Measurements from ENCODE around the gene TRIM28. TPM values are rescaled to one million over a fixed set of nuclear protein-coding genes. Genes with fewer than 3 reads are reported as not detected.

Gene TRIM28
- total RNA-seq, 1 experiment from 2014 or later = 1,221 TPM

GRCh38 chr19:58568453-58569130 lies 24.7 kb downstream of the TRIM28 start:
- H3K9me3 Mint-ChIP-seq = no peaks in the 10 kb centered on the region
- no peak overlapping the region for H3K27ac Mint-ChIP-seq
- TF ChIP-seq PRRX2 (CRISPR knock-in tag; IDR thresholded peaks at IDR 0.05) = no peak
- no peak for TF ChIP-seq OVOL2 (CRISPR knock-in tag; IDR thresholded peaks at IDR 0.05; ENCODE audit: borderline replicate concordance)
- no peak for TF ChIP-seq ESRRA (CRISPR knock-in tag; IDR thresholded peaks at IDR 0.05; ENCODE audit: borderline replicate concordance)
- no peak for TF ChIP-seq IRF2 (CRISPR knock-in tag; IDR thresholded peaks at IDR 0.05; ENCODE audit: borderline replicate concordance, low read depth)
- no peak for TF ChIP-seq ZNF232 (CRISPR knock-in tag; IDR thresholded peaks at IDR 0.05)
- TF ChIP-seq NFE2L1 (CRISPR knock-in tag; IDR thresholded peaks at IDR 0.05) = no peak
- peaks cover 15% of the 10 kb centered on the region; the same call in 1 of the 2 replicates for H3K36me3 Mint-ChIP-seq
- POLR2A ChIA-PET = no interaction called here
- CTCF ChIA-PET = interaction anchor here (1.2 kb wide), 1 partner anchor 12 kb away, joined by 3 read pairs; no protein-coding TSS in a partner anchor
- H3K4me1 Mint-ChIP-seq = peaks cover 13% of the 10 kb centered on the region
- no peak overlapping the region for H3K4me3 Mint-ChIP-seq
- peaks cover 15% of the 10 kb centered on the region for H3K27me3 Mint-ChIP-seq (ENCODE audit: low read depth)
- ATAC-seq (no peak), DNase-seq (ENCODE audit: low spot score) (no peak)

- Mint-ChIP-seq H3K27me3 (ENCODE audit: low read depth) (peaks cover 7% of the 10 kb centered on the region), H3K36me3 (peaks cover 15% of the 10 kb centered on the region; the same call in 1 of the 2 replicates), H3K27ac (no peak overlapping the region), H3K4me3 (no peak overlapping the region; the same call in 1 of the 2 replicates), H3K9me3 (no peaks in the 10 kb centered on the region), H3K4me1 (peaks cover 14% of the 10 kb centered on the region)
- DNase-seq (ENCODE audit: low spot score) (peak; percentile 5), ATAC-seq (no peak)
- CTCF ChIA-PET = no interaction called here
- POLR2A ChIA-PET = no interaction called here
- TF ChIP-seq CBFB (CRISPR knock-in tag; IDR thresholded peaks at IDR 0.05; ENCODE audit: low read depth) (no peak), RELA (CRISPR knock-in tag; IDR thresholded peaks at IDR 0.05; ENCODE audit: borderline replicate concordance) (no peak), USF2 (CRISPR knock-in tag; IDR thresholded peaks at IDR 0.05) (no peak)
Measured at GRCh38 chr19:58569191-58569942, 25.5 kb downstream of the TRIM28 start.

- H3K9me3 Mint-ChIP-seq = no peaks in the 10 kb centered on the region
- peaks cover 14% of the 10 kb centered on the region for H3K4me1 Mint-ChIP-seq
- ATAC-seq = no peak
- TF ChIP-seq AR (CRISPR knock-in tag; IDR thresholded peaks at IDR 0.05) (no peak), ZNF671 (CRISPR knock-in tag; IDR thresholded peaks at IDR 0.05) (no peak), NFYB (CRISPR knock-in tag; conservative IDR thresholded peaks at IDR 0.05; ENCODE audit: low read depth) (no peak), E2F1 (CRISPR knock-in tag; IDR thresholded peaks at IDR 0.05) (no peak), CREM (CRISPR knock-in tag; IDR thresholded peaks at IDR 0.05) (no peak), FOXP1 (CRISPR knock-in tag; IDR thresholded peaks at IDR 0.05; ENCODE audit: borderline replicate concordance) (no peak), ZNF138 (CRISPR knock-in tag; conservative IDR thresholded peaks at IDR 0.05) (no peak), ESRRA (CRISPR knock-in tag; IDR thresholded peaks at IDR 0.05; ENCODE audit: borderline replicate concordance) (no peak), ZNF512 (CRISPR knock-in tag; IDR thresholded peaks at IDR 0.05; ENCODE audit: borderline replicate concordance) (no peak), SMAD4 (CRISPR knock-in tag; IDR thresholded peaks at IDR 0.05) (no peak), CREB1 (CRISPR knock-in tag; IDR thresholded peaks at IDR 0.05) (no peak), HMGA2 (CRISPR knock-in tag; IDR thresholded peaks at IDR 0.05) (no peak), ZSCAN18 (CRISPR knock-in tag; IDR thresholded peaks at IDR 0.05) (no peak), SOX15 (CRISPR knock-in tag; IDR thresholded peaks at IDR 0.05) (no peak), EMX1 (CRISPR knock-in tag; IDR thresholded peaks at IDR 0.05) (no peak)
Measured at GRCh38 chr19:58569943-58570670, 26.2 kb downstream of the TRIM28 start.

More at GRCh38 chr19:58569943-58570670, 26.2 kb downstream of the TRIM28 start:
- no peak overlapping the region for H3K27ac Mint-ChIP-seq
- ChIA-PET CTCF (interaction anchor here (0.8 kb wide), 1 partner anchor 8 kb away, joined by 3 read pairs; no protein-coding TSS in a partner anchor), POLR2A (no interaction called here)
- H3K27me3 Mint-ChIP-seq (ENCODE audit: low read depth) = 0 out of 2 replicates have a peak, but pooled peaks cover 2% of the 10 kb centered on the region
- H3K4me3 Mint-ChIP-seq = no peak overlapping the region
- DNase-seq (ENCODE audit: low spot score) = peak; percentile 5
- peaks cover 15% of the 10 kb centered on the region; the same call in 1 of the 2 replicates for H3K36me3 Mint-ChIP-seq
